ENCODE measurements around the gene MAP2K3. TPM values are rescaled to one million over a fixed set of nuclear protein-coding genes. Genes with fewer than 3 reads are reported as not detected.

The MAP2K3 gene
- total and polyA plus RNA-seq, 10 of the 15 experiments (the other 5 are each of a cell fraction or from before 2014, with no cell fraction given) = 0.71 to 39.4 (median 18.6) TPM

DNA sequence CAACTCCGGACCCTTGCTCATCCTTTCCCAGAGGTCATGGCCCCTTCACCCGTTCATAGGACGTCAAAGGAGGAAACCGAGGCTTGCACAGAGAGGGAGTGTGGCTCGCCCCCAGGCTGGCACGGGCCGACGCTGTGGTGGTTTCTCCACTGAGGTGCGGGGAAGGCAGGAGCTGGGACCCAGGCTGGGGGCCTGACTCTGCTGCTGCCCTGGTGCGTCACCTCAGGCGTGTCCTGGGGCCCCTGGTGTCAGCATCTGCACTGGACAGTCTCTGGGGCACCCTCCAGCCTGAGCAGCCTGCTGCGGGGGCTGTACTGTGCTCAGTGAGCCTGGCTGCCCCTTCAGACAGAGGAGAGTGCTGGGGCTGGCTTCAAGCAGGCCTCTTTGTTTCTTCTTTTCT lies 7.4 kb downstream of the MAP2K3 start:
- TF ChIP-seq RBBP5 (conservative IDR thresholded peaks at IDR 0.05) (no peak), RUNX3 (IDR thresholded peaks at IDR 0.05; ENCODE audit: low read length) (no peak), PRDM15 (CRISPR knock-in tag; IDR thresholded peaks at IDR 0.05) (no peak), EGR1 (IDR thresholded peaks at IDR 0.05; ENCODE audit: borderline replicate concordance in 1 of 2, low read depth in 2 of 2, low read length in 2 of 2) (no peak), TBL1XR1 (IDR thresholded peaks at IDR 0.05; ENCODE audit: low read depth, low read length) (no peak), ZZZ3 (IDR thresholded peaks at IDR 0.05; ENCODE audit: control insufficient read depth, insufficient read length, low read depth) (no peak), CEBPZ (IDR thresholded peaks at IDR 0.05; ENCODE audit: low read depth, low read length) (no peak), ATF3 (IDR thresholded peaks at IDR 0.05; ENCODE audit: borderline replicate concordance, extremely low read depth, low read depth, low read length) (no peak), SMAD5 (IDR thresholded peaks at IDR 0.05; ENCODE audit: low read depth) (no peak), CHD4 (IDR thresholded peaks at IDR 0.05) (no peak)
- TF ChIP-seq, protein P1, sequence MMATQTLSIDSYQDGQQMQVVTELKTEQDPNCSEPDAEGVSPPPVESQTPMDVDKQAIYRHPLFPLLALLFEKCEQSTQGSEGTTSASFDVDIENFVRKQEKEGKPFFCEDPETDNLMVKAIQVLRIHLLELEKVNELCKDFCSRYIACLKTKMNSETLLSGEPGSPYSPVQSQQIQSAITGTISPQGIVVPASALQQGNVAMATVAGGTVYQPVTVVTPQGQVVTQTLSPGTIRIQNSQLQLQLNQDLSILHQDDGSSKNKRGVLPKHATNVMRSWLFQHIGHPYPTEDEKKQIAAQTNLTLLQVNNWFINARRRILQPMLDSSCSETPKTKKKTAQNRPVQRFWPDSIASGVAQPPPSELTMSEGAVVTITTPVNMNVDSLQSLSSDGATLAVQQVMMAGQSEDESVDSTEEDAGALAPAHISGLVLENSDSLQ (IDR thresholded peaks at IDR 0.05) = no peak
- TF ChIP-seq, protein P2, sequence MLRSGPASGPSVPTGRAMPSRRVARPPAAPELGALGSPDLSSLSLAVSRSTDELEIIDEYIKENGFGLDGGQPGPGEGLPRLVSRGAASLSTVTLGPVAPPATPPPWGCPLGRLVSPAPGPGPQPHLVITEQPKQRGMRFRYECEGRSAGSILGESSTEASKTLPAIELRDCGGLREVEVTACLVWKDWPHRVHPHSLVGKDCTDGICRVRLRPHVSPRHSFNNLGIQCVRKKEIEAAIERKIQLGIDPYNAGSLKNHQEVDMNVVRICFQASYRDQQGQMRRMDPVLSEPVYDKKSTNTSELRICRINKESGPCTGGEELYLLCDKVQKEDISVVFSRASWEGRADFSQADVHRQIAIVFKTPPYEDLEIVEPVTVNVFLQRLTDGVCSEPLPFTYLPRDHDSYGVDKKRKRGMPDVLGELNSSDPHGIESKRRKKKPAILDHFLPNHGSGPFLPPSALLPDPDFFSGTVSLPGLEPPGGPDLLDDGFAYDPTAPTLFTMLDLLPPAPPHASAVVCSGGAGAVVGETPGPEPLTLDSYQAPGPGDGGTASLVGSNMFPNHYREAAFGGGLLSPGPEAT (IDR thresholded peaks at IDR 0.05; ENCODE audit: low read depth) = no peak
- peaks cover 21% of the 10 kb centered on the region for H3K4me1 ChIP-seq (ENCODE audit: control insufficient read depth, insufficient read depth, low read length)
- H3K4me3 ChIP-seq = no peak overlapping the region
- 55% methylated on average over 12 of the region's 12 CpGs for WGBS (ENCODE audit: insufficient coverage, insufficient replicate concordance, low lambda C conversion rate, missing lambda C conversion rate)
- in situ Hi-C loops (cut with MboI) = loop anchor here (10.0 kb wide), 2 partner anchors 883 to 1013 kb away; no protein-coding TSS in a partner anchor
- no peak overlapping the region for H2AFZ ChIP-seq (ENCODE audit: control insufficient read depth, low read depth, low read length)
- RAD21 ChIA-PET (ENCODE audit: unreplicated experiment) = no interaction called here
- no peak overlapping the region for H3K4me2 ChIP-seq (ENCODE audit: control insufficient read depth, insufficient read depth)
- POLR2A ChIA-PET = no interaction called here
- no peak for ATAC-seq
- intact Hi-C loops (cut with micrococcal nuclease; ENCODE audit: unreplicated experiment) = no loop called here
- H3K36me3 ChIP-seq (ENCODE audit: control insufficient read depth in 2 of 2, insufficient read depth in 2 of 2, low read length in 1 of 2) = peaks cover 0 to 7% of the 10 kb centered on the region in 2 experiments; a peak in 2 of 4 replicates
- no TSS peak for BruUV-seq (replicated peaks)
- SMC1A ChIA-PET (ENCODE audit: uncharacterized antibody, unreplicated experiment) = no interaction called here
- no peak overlapping the region for H3K9ac ChIP-seq (ENCODE audit: control insufficient read depth, insufficient read depth, low read length)
- CTCF ChIA-PET = no interaction called here
- H3K79me2 ChIP-seq (ENCODE audit: control insufficient read depth, insufficient read depth, low read length) = peaks cover 33% of the 10 kb centered on the region
- no peak overlapping the region for H3K27ac ChIP-seq (ENCODE audit: control insufficient read depth, insufficient read depth)
- no peaks in the 10 kb centered on the region for H3K27me3 ChIP-seq (replicated peaks in 1 of 2; ENCODE audit: control insufficient read depth in 2 of 2, insufficient read depth in 2 of 2, low read length in 1 of 2)
- FAIRE-seq = no peak
- no peak for DNase-seq (ENCODE audit: low read depth, low spot score)
- no peaks in the 10 kb centered on the region; the same call in 2 of the 3 replicates for H3K9me3 ChIP-seq (replicated peaks; ENCODE audit: control insufficient read depth, insufficient read depth, low read length)
- H4K20me1 ChIP-seq (ENCODE audit: control insufficient read depth, insufficient read depth) = peaks cover 4% of the 10 kb centered on the region; the same call in 1 of the 2 replicates
